Stimulated activated CD8-positive, alpha-beta memory T cell treated with anti-CD3 and anti-CD28 coated beads, Interleukin-2, amount 100 ng/mL, for 48 hours (primary cell): Measurements from ENCODE around the gene TAPT1.
"Not testable (repeated sequence)": the region's sequence is repeated elsewhere in the genome, so short reads cannot be mapped to it uniquely, and the experiment has no call there.

ENCODE experiments used
- DNase-seq, 2 donors: peaks; one replicate each; pipeline ENCODE4 v3.0.0-alpha.2; 2020; ENCODE audit warnings: low read depth in 2 of 2

Gene TAPT1, protein sequence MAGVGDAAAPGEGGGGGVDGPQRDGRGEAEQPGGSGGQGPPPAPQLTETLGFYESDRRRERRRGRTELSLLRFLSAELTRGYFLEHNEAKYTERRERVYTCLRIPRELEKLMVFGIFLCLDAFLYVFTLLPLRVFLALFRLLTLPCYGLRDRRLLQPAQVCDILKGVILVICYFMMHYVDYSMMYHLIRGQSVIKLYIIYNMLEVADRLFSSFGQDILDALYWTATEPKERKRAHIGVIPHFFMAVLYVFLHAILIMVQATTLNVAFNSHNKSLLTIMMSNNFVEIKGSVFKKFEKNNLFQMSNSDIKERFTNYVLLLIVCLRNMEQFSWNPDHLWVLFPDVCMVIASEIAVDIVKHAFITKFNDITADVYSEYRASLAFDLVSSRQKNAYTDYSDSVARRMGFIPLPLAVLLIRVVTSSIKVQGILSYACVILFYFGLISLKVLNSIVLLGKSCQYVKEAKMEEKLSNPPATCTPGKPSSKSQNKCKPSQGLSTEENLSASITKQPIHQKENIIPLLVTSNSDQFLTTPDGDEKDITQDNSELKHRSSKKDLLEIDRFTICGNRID

DNA sequence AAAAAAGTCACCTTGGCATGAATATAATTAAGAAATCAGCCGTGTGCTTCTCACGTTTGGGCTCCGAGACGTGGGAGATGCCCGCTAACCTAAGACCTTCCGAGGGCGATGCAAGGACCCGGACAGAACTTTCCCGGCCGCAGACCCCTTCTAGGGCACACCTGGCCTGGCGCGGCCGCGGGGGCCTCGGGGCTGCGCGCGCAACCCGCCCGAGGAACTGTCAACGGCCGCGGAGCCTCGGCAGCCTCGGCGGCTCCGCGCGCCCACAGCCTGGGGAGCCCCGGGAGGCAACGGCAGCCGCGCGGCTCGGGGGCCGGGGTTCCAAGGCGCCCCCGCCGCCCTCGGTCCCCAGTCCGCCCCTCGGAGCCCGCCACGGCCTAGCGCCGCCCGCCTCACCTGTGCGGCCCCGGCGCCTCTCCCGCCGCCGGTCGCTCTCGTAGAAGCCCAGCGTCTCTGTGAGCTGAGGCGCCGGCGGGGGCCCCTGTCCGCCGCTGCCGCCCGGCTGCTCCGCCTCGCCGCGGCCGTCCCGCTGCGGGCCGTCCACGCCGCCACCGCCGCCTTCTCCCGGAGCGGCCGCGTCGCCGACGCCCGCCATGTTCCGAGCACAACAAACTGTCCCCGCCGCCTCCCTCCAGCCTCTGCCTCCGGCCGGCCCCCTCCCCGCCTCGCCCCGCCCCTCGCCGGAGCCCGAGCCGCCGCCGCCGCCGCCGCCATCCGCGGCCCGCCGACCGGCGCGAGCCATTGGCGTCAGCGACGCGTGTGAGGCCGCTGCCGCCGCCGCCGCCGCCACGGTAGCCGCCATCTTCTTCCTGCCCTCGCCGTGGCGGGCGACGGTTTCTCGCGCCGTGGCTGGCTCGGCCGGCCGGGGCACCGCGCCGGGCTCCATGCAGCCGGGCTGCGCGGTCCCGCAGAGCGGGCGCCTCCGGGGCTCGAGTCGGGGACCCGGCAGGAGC, at the start of gene TAPT1:
TAPT1 (minus strand) TSS at position 609 of the 953 bp plus-strand sequence; CDS start at position 595, 14 bp downstream.
- peak; percentile 72 to 76 for DNase-seq

DNA sequence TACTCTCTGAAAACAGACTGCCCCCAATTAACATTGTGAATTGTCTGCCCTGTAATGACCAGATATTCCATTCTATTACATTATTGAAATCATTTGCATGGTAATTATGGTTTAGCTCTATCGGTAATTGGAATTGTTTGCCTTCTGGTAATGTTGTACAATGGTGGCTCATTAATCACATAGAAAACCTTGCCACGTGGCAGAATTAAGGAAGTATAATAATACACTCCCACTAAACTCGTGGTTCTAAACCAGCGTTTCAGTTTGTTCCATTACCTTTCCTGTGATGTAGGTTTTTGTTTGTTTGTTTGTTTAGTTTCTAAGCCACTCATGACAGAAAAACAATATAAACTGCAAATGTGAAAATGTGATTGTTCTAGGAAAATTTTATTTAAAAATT, 45.1 kb upstream of the TAPT1 start:
- DNase-seq = no peak

DNA sequence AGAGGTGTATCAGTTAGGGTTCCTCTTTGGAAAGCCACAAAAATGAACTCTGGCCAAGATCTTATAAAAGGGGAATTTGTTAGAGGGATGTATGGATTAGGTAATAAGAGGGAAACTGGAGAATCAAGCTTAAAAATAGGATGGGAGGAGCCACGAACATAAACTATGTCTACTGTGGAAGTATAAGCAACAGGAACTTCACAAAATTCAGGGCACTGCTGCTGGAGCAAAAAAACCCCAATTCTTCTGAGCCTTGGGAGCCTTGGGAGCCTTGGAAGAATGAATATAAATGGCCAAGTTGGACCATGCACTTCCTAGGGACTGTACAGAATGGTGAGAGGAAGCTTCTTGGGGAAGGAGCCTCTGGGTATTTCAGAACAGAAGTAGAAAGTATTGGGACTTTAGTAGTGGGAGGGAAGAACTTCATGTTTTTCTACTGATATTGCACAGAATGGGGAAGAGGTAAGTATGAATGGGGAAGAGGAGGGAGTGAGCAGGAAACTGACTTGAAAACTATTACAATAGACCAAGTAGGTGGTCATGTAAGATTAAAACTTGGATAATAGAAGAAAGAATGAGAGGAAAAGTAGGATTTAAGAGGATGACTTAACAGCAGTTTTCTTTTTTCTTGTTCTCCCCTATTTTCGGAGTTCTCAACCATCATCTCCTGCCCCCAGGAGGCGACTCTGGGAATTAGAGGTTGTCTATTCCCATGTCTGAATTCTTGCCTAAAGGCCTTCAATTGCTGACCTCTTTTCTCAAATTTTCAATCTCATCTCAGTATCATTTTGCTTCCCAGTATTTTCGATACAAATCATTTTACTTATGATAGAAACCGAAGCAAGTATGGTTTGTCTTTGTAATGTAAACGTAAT, 44.4 kb upstream of the TAPT1 start:
- DNase-seq = no peak

DNA sequence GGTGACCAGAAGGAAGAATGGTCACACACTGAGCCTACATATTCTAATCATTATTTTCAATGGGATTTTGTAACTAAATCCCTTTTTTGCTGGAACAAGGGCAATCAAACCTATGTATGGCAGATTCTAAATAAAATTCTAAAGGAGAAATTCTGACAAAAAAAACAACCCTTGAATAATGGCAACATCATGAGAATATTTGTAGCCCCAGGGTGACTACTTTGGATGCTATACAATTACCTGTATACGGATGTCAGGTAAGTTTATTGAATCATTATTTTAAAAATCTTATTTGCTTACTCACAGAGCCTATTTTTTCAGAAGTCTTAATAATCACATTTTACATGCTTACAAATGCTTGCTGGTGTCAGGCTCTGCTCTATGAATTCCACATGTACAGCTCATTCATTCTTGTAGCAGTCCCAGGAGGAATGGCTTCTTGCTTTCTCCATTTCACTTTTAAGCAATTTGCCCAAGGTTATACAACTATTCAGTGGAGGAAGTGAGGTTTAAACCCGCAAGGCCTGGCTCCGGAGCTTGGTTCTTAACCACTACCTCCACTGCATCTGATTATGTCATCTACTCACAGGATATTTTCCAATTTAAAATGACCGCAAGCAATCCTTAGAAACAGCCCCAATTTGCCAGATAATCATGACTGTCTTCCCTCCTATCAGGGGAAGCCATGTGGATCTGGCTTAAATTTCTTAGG, 43.6 kb upstream of the TAPT1 start:
- DNase-seq = not testable (repeated sequence)

DNA sequence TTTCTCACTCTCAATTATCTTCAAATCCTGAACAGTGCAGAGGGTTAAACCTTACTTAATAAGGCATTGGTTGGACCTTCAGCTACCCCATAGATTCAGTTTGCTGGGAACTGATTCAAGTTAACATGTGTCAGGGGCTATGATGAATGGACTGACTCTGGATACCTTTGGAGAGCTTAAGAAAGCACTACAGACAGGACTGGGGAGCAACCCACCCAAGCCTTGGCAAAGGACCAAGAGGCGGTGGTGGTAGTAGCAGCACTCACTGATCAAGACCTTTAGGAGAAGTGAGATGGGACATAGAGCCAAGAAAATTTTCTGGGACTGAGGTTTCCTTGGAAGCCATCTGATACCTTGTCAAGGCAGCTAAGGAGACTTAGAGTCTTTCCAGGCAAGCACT, 43.0 kb upstream of the TAPT1 start:
- DNase-seq = no peak

DNA sequence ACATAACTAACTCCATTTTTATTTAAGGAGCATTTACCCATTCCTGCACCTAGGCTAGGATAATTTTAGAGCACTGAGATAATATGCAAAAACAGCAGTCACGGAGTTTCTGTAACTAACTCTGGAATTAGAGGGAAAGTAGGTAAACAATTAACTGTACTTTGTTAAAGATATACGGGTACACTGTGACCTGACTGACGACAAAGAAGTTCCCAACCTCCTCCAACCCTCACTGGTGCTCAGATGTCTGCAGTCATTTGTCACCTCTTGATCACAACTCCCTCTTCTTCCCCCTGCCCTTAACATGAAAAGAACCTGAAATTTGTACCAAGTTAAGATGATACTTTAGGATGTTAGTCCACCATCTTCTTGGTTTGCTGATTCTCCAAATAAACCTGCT, 42.0 kb upstream of the TAPT1 start:
- no peak for DNase-seq

DNA sequence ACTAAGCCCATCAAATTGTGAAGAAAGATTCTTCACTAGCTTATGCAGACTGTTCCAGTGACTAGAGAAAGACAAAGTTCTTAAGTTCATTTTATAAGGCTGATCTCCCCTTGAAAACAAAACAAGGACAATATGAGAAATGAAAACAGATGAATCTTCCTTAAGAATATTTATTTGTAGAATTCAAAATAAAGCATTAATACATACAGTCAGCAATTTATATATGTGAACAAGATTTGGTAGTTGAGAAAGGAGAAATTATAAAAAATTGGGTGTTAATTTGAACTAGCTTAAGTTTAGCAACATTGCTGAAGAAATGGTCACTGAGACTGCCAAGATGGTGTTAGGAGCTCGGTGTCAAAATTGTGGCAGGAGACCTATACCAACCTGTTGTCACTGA, 41.4 kb upstream of the TAPT1 start:
- no peak for DNase-seq

DNA sequence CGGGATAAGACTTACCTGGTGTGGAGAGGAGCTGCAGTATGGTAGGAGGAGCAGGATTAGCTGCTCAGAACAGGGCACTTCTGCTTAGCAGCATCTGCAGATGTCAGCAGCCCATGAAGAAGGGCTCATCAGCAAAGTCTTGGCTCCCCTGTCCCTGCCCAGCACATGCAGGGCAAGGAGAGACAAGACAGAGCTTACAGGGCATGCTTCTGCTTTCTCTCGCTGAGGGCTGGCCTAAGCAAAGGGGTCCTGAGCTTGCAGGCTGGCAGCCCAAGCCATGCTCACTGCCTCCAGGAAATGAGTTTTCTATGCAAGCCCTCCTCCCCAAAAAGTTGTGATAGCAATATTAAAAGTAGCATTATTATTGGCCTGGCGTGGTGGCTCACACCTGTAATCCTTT, 39.5 kb upstream of the TAPT1 start:
- DNase-seq = no peak

DNA sequence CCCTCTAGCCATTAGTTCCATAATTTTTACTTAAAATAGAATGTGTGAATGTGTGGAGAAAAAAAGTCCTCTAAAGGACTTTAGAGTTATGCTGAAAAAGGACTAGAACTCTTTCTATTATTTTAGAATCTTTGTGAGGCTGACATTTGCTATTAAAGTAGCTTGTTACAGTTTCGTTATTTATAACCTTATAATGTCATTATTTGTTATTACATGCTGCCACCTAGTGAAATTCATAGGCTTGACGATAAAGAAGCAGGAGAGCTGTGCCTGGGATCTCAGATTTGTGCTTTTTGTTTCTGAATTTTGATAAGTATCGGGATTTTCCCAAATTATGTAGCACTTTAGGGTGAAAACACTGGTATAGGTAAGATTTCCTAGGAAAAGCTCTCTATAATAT, 38.5 kb upstream of the TAPT1 start:
- no peak for DNase-seq

DNA sequence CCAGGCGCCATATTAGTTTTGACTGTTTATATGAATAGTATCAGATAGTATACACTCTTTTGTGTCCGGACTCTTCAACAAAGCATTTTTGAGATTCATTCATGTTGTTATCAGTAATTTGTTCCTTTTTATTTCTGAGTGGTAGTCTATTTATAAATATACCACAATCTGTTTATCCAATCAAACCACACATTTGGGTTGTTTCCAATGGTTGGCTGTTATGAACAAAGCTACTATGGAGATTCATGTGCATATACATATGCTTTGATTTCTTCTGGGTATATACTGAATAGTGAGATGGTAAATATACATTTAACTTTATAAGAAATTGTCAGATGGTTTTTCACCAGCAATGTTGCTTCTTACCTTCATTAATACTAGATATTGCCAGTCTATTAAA, 36.8 kb upstream of the TAPT1 start:
- DNase-seq = no peak

DNA sequence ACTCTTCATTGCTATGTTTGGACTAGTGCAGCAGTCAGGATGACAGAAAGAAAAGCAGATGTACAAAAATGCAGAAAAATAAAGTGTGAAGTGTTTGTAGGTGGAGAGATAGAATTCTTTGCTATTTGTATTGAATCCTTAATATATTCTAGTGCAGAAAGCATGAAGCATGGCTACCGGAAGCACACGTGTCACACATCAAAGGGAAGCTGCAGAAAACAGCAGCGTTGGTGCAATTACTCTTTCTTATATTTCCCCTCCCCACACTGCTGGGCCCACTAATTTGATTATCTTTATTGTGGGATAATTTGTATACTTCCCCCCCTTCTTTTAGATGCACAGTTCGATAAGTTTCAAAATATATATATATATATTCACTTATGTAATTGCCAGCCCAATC, 35.9 kb upstream of the TAPT1 start:
- no peak for DNase-seq

DNA sequence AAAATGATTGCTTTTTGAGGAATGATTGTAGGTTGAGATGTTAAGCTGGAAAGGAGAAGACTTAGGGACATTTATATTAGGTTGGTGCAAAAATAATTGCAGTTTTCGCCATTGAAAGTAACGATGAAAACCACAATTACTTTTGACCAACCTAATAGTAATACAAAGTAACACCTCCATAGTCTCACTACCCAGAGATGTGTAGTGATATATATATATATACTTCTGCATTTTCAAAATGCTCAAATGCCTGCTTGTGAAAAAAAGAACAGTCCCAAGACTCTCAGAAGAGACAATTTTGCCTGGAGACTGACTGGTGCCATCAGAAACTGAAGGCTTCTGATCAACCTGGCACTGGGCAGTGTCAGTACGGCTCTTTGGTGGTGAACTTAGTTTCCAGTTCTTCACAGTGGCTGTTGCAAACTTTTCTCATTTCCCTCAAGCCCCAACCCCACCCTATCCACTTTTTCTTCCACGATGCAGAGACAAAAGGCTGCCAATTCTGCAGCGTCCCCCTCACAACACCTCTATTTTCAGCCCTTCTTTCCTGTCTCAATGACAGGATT, 35.1 kb upstream of the TAPT1 start:
- DNase-seq = no peak

DNA sequence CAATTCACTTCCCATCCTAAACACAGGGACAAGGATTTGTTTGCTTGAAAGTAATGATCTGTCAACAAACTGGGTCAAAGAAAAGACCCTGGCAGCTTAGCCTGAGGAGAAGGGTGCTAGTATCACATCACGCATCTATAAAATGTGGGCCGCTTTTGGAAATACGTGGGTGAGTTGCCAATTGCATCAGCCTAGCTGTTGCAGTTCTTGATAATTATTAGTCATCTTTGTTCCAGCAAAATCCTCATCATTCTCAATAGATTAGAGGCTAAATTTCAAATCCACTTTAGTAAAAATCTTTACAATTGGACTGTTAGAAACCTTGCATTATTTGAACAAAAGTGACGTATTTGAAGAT, 33.6 kb upstream of the TAPT1 start:
- peak in 1 of 2 donors; percentile 13 for DNase-seq

DNA sequence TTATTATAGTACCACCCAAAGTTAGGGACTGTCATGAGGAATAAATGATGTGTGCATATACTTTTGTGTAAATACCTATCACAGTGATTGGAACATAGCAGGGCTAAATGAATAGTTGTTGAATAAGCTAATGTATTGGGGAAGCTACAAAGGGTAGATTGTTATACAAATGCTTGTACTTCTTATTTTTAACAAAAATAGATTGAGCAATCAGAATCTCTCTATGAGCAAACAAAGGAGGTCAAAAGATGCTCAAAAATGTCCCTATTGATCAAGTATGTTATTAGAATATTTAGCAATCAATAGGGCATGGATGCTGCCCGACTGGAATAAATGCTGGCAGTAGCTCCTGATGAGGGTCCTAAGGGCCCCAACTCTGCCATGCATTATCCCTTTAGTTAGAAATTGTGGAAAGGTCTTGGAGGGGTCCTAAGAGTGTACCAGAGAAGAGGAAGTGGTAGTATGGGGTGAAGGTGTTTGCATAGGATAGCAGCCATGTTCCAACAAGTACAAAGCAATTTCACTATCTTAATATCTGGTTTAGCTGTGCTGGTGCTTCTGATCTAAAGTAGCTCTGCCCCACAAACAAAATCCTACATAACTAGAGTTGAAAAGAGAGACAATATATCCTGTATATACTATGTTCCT, 33.1 kb upstream of the TAPT1 start:
- no peak for DNase-seq

DNA sequence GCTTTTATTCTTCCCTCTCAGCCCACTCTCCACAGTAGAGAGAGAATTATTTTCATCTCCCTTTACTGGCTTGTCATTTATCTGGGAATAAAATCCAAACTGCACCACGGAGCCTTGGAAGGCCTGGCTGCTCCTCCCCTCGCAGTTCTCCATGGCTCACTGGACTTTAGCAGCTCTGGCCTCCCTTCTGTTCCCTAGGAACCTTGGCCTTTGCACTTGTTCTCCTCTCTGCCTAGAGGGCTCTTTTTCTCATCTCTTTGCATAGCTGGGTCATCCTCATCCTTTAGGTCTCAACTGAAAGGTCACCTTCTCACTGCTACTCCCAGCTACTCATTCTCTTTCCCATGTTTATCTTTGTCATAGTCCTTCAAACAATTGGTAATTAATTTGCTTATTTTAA, 31.3 kb upstream of the TAPT1 start:
- DNase-seq = no peak

DNA sequence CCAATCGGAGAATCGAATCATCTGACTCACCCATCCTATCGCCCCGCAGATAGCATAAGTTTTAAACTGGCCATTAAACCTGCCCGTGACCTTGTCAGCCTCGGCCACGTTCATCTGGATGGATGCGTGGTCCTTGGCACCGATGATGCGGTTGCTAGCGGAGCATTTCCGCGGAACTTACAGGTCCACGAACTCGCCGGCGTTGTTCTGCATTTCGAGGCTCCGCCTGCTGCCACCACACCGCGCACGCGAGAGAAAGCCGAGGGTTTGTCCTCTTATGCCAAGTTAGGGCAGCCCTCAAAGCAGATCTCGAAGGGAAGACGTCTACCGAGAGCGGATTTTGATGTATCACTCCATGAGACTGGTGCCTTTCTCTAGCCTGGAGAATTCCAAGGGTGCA, 30.1 kb upstream of the TAPT1 start:
- no peak for DNase-seq

DNA sequence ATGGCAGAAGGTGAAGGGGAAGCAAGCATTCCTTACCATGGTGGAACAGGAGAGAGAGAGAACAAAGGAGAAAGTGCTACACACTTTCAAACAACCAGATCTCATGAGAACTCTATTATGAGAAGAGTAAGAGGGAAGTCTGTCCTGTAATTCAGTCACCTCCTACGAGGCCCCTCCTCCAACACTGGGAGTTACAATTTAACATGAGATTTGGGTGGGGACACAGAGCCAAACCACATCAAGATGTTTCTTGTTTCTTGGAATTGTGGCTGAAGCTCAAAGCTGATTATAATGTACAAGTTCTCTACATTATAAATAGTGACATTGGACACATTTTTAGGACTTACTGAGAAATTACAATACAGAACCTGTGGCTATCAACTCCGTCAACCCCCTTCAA, 29.5 kb upstream of the TAPT1 start:
- no peak for DNase-seq

DNA sequence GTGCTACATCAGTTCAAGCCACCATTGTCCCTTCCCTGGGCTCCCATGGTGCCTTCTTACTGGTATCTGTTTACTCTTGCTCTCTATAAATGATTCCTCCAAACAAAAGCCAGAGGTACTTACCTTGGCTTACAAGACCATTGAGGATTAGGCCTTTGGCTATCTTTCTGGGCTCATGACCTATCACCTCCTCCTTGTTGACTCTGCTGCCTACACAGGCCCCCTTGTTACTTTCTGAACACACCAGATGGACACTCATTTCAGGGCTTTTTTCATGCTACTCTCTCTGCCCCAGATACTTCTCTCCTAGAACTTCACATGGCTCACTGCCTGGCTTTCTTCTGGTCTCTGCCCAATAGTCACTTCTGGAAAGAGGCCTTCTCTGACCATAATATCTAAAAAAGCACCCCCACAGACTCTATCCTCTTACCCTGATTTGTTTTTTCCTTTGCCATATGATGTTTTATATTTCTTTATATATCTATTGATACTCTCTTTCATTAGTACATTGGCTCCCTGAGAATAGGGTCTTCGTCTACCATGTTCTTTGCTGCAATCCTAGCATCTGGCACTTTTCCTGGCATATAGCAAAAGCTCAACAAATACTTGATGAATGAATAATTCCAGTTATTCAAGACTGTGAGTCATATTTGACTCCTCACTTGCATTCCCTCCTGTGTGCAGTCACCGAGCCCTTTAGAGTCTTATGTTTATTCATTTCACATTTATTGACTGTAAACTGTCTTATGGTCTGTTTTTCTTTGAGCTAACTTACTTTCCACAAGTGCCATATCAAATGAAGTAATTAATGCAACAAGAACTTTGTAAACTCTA, 27.1 kb upstream of the TAPT1 start:
- DNase-seq = no peak

DNA sequence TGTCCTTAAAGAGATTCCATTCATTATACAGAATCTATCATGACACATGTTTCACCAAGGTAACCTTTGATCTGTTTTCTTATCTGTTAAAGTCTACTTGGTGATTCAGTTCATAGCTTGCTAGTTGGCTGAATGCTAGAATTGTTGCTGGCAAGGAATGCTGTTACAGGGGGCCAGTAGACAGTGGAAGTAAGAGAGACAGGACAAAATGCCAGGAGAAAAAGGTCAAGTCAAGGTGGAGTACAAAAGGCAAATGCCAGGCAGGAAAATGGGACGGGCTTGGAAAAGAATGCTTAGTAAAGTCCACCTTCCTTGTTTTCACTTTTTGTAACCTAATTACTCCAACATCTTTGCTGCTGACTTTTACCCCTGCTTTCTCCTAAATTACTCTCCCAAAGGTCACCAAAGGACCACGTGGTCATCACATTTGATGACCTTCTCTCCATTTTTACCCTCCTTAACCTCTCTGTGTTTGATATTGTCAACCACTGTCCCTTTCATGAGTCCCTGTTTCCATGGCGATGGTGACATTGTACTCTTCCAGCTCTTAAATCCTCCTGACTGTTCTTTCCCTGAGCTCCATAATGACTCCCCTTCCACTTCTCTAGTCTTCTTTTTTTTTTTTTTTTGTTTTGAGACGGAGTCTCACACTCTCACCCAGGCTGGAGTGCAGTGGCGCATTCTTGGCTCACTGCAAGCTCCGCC, 24.5 kb upstream of the TAPT1 start:
- no peak for DNase-seq
